ENCODE measurements around the gene ITGB7. TPM values are rescaled to one million over a fixed set of nuclear protein-coding genes. Genes with fewer than 3 reads are reported as not detected.

Gene ITGB7
- total RNA-seq, 1 donor from 2014 or later: not detected

- Histone ChIP-seq H3K79me2 (ENCODE audit: low read depth) (peaks cover 41% of the 10 kb centered on the region), H2AFZ (replicated peaks) (no peak overlapping the region), H3K27me3 (peaks cover 16% of the 10 kb centered on the region), H3K27ac (no peak overlapping the region), H3K4me1 (peaks cover 35% of the 10 kb centered on the region), H3K9ac (no peak overlapping the region), H3K4me3 (no peak overlapping the region), H3K4me2 (no peak overlapping the region), H3K9me3 (ENCODE audit: low read depth) (no peaks in the 10 kb centered on the region), H4K20me1 (ENCODE audit: low read depth) (peaks cover 4% of the 10 kb centered on the region), H3K36me3 (no peaks in the 10 kb centered on the region), H3F3A (ENCODE audit: low read depth) (peaks cover 48% of the 10 kb centered on the region)
- no peak overlapping the region for H3K27ac Mint-ChIP-seq
- H3K27me3 Mint-ChIP-seq (ENCODE audit: insufficient read depth, low read depth): peaks cover 35% of the 10 kb centered on the region
- no peak overlapping the region for H3K4me3 Mint-ChIP-seq
- TF ChIP-seq EZH2 (IDR thresholded peaks at IDR 0.05) (no peak), CTCF (IDR thresholded peaks at IDR 0.05) (no peak), EZH2phosphoT487 (IDR thresholded peaks at IDR 0.05) (no peak)
- no peak for DNase-seq (ENCODE audit: low spot score)
- no peaks in the 10 kb centered on the region for H3K36me3 Mint-ChIP-seq
- no peaks in the 10 kb centered on the region for H3K9me3 Mint-ChIP-seq
- H3K4me1 Mint-ChIP-seq: peaks cover 47% of the 10 kb centered on the region
Observed at GRCh38 chr12:53215497-53215896, 8.4 kb upstream of the ITGB7 start.

DNA sequence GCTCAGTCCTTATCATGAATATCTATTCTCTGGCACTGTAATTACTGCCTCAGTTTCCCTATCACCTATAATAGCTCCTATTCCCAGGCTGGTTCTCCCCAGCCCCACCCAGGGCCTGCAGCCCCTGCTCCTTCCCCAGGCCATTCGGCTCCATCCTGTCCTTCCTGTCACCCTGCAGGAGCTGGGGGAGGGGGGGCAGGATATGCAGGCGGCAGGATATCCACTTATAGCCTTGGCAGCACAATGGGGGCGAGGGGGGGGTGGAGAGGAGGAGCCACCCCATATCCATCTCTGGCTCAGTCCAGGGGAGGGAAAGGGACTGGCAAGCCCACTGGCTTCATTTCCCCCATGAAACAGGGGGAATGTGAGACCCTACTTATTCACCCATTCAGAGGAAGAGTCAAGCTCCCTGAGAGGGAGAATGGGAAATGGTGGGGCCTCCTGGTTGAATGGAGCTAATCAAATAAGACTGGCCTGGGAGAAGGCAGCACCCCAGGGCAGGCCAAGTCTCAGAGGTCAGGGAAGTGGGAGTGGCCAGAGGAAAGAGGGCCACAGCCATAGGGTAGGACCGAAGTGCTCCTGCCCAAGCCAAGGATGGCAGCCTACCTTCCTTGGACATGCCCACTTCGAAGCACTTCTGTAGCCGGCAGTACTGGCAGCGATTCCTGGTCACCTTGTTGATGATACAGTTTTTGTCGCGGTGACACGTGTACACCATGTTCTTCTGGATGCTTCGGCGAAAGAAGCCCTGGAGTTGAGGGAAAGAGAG, 7.8 kb upstream of the ITGB7 start:
- Histone ChIP-seq H3K36me3 (no peaks in the 10 kb centered on the region), H3K4me1 (peaks cover 35% of the 10 kb centered on the region), H3K9me3 (ENCODE audit: low read depth) (no peaks in the 10 kb centered on the region), H2AFZ (replicated peaks) (no peak overlapping the region), H3K79me2 (ENCODE audit: low read depth) (peaks cover 39% of the 10 kb centered on the region), H3K9ac (no peak overlapping the region), H3K27ac (no peak overlapping the region), H3K4me2 (no peak overlapping the region), H3K4me3 (no peak overlapping the region), H3F3A (ENCODE audit: low read depth) (peaks cover 41% of the 10 kb centered on the region), H3K27me3 (peaks cover 14% of the 10 kb centered on the region), H4K20me1 (ENCODE audit: low read depth) (peaks cover 4% of the 10 kb centered on the region)
- no peaks in the 10 kb centered on the region for H3K36me3 Mint-ChIP-seq
- peaks cover 47% of the 10 kb centered on the region for H3K4me1 Mint-ChIP-seq
- TF ChIP-seq EZH2 (IDR thresholded peaks at IDR 0.05) (no peak), CTCF (IDR thresholded peaks at IDR 0.05) (no peak), EZH2phosphoT487 (IDR thresholded peaks at IDR 0.05) (no peak)
- no peak overlapping the region for H3K4me3 Mint-ChIP-seq
- no peak overlapping the region for H3K27ac Mint-ChIP-seq
- H3K9me3 Mint-ChIP-seq: no peaks in the 10 kb centered on the region
- DNase-seq (ENCODE audit: low spot score): no peak
- H3K27me3 Mint-ChIP-seq (ENCODE audit: insufficient read depth, low read depth): peaks cover 32% of the 10 kb centered on the region

- Histone ChIP-seq H3K9ac (no peak overlapping the region), H3K9me3 (ENCODE audit: low read depth) (no peaks in the 10 kb centered on the region), H2AFZ (replicated peaks) (no peak overlapping the region), H3K79me2 (ENCODE audit: low read depth) (peaks cover 32% of the 10 kb centered on the region), H3K4me3 (no peak overlapping the region), H3K36me3 (no peaks in the 10 kb centered on the region), H3F3A (ENCODE audit: low read depth) (peaks cover 35% of the 10 kb centered on the region), H3K4me1 (peaks cover 32% of the 10 kb centered on the region), H3K27me3 (peaks cover 8% of the 10 kb centered on the region), H3K4me2 (no peak overlapping the region), H3K27ac (no peak overlapping the region), H4K20me1 (ENCODE audit: low read depth) (peaks cover 4% of the 10 kb centered on the region)
- Mint-ChIP-seq H3K9me3 (no peaks in the 10 kb centered on the region), H3K27me3 (ENCODE audit: insufficient read depth, low read depth) (peaks cover 27% of the 10 kb centered on the region), H3K4me1 (peaks cover 43% of the 10 kb centered on the region), H3K4me3 (no peak overlapping the region), H3K36me3 (no peaks in the 10 kb centered on the region), H3K27ac (peak overlapping the region; percentile 63)
- no peak for TF ChIP-seq CTCF (IDR thresholded peaks at IDR 0.05)
- no peak for TF ChIP-seq EZH2 (IDR thresholded peaks at IDR 0.05)
- no peak for TF ChIP-seq EZH2phosphoT487 (IDR thresholded peaks at IDR 0.05)
- DNase-seq (ENCODE audit: low spot score): no peak
Observed at GRCh38 chr12:53214221-53214620, 7.2 kb upstream of the ITGB7 start.
